SW480 (cell line): ENCODE measurements around the gene MFAP3.
A peak's percentile ranks its signal among the peaks of the same experiment; 100 is the strongest.

Source experiments
- DNase-seq: peaks from one replicate; pipeline ENCODE4 v3.0.0-alpha.2; 2016; ENCODE audit warnings: low spot score

Gene MFAP3

DNA sequence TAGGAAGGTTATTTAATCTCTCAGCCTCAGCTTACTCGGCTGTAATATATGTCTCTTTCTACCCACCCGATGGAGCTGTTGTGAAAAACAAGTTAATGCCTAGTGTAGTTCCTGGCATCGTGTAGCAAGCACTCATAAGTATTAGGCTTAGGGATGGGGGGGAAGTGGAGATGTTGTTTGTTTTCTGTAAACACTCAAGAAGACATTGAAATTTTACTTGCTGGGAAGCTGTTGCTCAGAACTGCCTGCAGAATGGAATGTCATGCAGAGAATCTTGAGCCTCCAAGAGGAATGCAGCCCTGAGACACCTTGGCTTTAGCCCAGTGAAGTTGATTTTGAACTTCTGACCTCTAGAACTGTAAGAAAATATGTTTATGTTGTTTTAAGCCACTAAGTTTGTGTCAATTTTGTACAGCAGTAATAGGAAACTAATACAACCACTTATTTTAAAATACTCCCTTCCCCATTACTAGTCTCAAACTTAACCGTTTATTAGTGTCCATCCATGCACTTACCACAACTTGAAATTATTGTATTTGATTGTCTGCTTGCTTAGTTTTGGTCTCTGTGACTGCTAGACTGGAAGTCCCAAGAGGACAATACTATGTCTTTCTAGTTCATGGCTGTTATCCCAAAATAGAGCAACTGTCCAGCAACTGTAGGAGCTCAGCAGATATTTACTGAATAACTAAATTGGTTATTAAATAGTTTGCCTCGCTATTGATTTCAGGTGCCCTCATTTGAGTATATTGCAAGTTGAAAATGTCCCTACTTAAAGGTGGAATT, 53.8 kb downstream of the MFAP3 start:
- DNase-seq: no peak

DNA sequence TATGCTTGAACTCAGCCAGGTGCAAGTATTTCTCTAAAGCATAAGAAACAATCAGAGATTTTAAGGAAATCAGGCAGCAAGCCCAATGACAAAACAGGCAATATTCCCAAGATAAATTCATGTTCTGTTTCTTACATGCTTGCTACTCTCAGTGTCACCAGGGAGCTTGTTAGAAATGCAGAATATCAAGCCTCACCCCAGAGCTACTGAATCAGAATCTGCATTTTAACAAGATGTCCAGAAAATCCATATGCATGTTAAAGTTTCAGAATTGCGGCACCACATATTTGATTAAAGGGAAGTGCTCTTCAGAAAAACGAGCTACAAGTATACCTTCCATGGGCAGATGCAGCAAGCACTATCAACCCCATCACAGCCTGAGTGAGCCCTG, 54.4 kb downstream of the MFAP3 start:
- DNase-seq: no peak

DNA sequence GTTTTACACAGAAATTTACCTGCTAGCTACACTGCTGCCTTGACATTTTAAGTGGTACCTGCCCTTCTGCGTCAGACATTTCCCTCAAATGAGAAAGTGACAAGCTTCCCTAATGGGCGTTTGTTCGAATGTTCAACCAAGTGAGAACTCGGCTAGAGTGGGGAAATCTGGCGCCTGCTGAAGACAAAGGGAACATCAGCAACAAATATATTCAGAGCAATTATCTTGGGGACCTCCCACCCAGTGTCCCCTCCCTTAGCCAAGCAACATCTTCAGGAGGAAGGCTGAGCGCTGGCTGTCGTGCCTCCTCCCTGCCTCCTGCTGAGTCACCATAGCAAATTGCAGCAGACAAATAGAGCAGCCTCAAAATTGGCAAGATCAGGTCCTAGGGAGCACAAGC, 57.1 kb downstream of the MFAP3 start:
- DNase-seq: no peak

DNA sequence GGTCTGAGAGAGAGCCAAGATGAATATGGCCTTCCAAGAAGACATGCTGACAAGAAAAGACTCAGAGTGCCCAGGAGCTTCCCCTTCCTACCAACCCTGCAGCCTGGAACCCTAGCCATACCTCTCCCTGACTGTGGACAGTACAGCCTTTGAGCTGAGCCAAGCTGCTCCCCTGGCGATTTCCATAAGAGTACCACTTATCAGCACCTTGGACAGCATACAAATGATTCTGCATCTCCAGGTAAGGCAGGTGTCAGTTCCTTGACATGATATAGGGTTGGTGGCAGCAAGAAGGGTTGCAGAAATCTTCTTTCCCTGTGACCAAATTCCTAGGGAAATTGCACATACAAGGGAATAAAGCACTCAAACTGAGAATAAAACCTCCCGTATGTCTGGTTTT, 58.3 kb downstream of the MFAP3 start:
- peak; percentile 36 for DNase-seq

DNA sequence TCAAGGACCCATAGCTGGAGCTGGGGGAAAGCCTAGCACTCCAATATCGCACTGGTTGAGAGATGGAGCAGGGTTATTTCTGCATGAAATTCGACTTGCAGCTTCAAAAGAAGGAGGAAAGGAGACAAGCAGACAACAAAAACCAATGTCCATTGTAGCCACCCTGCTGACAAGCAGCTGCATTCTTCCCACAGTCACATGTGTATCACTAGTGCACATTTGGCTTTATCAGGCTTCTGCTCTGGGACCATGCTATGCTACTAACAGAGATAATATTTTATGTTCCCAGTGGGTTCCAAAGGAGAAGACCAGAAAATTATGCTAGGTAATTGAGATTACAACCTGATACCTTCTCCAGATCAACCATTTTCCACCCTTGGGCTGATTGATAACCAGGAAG, 59.7 kb downstream of the MFAP3 start:
- DNase-seq: no peak

DNA sequence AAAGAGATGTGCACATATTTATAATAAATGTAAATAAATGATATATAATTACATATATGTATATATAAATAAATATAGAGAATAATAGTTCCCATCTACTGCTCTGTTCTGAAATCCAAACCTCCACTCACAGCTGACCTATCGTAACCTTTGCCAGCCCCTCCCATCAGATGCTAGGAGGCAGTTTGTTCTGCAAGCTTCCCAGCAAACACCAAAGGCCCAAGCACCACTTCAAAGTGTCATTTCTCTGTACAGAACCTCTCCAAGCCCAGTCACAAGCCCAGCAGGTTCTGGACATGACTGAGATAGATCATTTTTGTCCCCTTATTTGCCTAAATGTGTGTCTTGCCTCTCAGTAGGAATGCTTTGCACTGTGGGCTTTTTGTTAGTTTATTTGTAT, 62.4 kb downstream of the MFAP3 start:
- no peak for DNase-seq

DNA sequence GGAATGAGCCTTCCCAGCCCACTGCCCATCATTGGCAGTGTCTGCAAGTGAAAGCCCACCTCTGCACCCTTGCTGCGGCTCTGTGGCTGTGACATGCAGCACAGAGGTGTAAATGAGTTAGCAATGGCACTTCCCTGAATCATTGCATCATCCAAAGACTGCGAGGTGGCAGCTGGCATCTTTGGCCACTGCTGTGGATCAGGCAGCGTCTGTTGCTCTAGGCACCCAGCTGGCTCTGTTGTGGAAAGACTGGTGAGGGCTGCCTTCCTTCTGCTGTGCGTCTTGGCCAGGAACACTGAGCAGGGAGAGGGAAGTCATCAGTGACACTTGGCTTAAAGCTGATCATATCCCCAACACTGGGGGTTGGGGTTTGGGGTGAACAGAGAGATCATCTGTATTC, 64.5 kb downstream of the MFAP3 start:
- DNase-seq: no peak
